ENCODE data around the gene GIT1.

DNA sequence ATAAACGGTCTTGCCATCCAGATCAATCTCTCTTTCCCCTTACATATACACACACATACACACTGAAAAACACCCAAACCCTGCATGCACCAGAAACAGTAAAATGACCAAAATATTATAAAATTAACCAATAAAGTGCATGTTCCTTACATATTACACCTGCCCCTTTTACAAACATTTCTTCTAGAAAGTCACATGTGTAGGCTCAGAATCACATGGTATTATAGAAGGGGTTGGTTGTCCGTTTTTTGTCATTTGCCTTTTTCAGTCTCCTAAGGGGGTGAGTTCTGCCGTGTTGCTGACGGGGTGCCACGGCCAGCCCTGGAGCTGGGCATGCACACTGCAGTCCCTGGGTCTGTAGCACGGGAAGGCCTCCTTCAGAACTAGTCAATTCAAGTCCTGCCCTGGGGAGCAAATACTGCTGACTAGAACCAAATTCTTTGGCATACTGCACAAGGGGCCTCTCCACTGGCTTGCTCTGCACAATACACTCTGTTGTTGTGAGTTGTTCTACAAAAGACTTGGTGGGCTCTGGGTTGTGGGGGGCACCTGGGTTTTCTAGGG lies 41.3 kb upstream of the GIT1 start:
- TF ChIP-seq POLR2A (IDR thresholded peaks at IDR 0.05): no peak
- TF ChIP-seq, protein P1, sequence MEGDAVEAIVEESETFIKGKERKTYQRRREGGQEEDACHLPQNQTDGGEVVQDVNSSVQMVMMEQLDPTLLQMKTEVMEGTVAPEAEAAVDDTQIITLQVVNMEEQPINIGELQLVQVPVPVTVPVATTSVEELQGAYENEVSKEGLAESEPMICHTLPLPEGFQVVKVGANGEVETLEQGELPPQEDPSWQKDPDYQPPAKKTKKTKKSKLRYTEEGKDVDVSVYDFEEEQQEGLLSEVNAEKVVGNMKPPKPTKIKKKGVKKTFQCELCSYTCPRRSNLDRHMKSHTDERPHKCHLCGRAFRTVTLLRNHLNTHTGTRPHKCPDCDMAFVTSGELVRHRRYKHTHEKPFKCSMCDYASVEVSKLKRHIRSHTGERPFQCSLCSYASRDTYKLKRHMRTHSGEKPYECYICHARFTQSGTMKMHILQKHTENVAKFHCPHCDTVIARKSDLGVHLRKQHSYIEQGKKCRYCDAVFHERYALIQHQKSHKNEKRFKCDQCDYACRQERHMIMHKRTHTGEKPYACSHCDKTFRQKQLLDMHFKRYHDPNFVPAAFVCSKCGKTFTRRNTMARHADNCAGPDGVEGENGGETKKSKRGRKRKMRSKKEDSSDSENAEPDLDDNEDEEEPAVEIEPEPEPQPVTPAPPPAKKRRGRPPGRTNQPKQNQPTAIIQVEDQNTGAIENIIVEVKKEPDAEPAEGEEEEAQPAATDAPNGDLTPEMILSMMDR (IDR thresholded peaks at IDR 0.05): no peak

Data from stomach (tissue), 4 donors.